Activated CD4-positive, alpha-beta T cell treated with anti-CD3 and anti-CD28 coated beads, Interleukin-2, Interleukin-4, amounts not matched to agents 100 ng/mL and 50 ng/mL, durations not matched to agents 16 hours and 8 hours (primary cell): Measurements from ENCODE around the gene TRPM7.
"Not testable (repeated sequence)": the region's sequence is repeated elsewhere in the genome, so short reads cannot be mapped to it uniquely, and the experiment has no call there.

Experiments
- DNase-seq: peaks from one replicate; pipeline ENCODE4 v3.0.0-alpha.2; 2020; ENCODE audit warnings: low spot score

Gene TRPM7

GRCh38 chr15:50576166-50576565, 110.4 kb downstream of the TRPM7 start:
- DNase-seq, result no peak

DNA sequence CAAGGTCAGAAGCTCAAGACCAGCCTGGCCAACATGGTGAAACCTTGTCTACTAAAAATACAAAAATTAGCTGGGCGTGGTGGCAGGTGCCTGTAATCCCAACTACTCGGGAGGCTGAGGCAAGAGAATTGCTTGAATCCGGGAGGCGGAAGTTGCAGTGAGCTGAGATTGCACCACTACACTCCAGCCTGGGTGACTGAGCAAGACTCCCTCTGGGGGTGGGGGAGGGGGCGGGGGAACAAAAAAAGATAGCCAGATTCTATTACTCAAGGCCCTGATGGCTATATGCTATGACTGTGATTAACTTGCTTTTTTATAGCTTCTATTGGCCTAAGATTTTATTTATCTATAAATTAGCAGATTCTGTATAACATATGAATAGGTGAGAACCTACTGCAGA, 112.8 kb downstream of the TRPM7 start:
- not testable (repeated sequence) for DNase-seq

DNA sequence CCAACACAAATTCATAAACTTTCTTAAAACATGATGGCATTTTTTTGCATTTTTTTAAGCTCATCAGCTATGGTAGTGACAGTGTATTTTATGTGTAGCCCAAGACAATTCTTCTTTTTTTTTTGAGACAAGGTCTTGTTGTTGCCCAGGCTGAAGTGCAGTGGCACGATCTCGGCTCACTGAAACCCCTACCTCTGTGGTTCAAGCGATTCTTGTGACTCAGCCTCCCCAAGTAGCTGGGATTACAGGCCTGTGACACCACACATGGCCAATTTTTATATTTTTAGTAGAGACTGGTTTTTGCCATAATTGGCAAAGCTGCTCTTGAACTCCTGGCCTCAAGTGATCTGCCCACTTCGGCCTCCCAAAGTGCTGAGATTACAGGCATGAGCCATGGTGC, 122.8 kb downstream of the TRPM7 start:
- DNase-seq, result peak; percentile 21

- DNase-seq, result peak; percentile 66
These were observed 123.6 kb downstream of the TRPM7 start for GRCh38 chr15:50562735-50563640.

DNA sequence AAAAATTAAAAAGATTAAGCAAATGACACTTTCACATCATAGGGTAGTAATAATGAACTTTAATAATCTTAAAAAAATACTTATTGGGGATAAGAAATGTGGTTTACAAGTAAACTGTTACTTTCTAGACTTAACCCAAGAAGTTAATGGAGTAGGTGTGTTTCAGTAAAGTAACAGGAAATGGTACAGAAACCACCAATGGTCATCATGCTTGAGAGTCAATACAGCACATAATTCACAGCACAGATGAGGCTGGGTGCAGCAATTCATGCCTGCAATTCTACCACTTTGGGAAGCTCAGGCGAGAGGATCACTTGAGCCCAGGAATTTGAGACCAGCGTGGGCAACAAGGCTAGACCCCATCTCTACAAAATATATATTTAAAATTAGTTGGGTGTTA, 128.6 kb downstream of the TRPM7 start:
- peak; percentile 19 for DNase-seq

DNA sequence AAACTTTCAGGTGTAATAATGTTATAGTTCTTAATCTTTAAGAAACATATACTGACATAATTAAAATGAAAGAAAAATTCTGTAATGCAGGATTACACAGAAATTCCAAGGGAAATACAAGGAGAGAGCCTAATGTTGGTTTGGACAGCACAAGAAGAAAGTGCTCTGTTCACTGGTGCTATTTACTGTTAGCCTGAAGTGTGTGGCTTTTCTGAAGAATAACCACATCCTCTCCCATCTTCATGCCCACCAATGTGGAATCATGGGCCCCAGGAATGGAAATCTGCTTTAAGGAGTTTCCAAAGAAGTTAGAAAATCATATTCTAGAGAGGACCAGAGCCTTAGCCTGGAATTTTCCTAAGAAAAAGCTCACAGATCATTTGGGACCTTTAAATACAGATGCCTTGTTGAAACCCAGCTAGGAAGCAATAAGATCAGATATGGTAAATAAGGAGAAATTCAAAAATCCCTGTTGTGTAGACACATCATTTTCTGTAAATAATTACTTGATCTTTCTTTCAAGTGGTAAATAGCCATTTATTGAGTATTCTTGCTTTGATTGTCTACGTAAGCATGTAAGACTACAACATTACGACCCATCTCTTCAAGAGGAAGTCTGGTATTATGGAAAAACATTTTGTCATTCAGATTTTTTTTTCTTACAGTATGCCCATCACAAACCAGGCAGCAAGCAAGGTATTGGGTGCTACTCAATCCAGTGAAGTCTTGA, 129.8 kb downstream of the TRPM7 start:
- peak; percentile 12 for DNase-seq

DNA sequence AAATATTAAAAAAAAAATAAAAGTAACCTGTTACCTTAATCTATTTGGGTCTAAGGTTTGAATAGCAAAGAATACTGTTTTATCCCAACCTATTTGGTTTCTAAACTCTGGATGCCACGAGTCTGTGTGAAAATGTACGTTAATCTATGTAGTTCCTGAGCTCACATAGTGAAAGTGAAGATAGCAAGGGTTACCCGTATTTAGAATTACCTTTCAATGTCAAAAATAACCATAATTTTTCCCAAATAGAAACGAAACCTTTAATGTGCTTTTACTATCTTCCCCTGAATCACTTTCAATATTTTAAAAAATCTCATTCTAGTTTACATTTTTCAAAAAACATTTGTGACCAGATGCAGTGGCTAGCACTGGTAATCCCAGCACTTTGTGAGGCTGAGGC, 134.4 kb downstream of the TRPM7 start:
- no peak for DNase-seq

DNA sequence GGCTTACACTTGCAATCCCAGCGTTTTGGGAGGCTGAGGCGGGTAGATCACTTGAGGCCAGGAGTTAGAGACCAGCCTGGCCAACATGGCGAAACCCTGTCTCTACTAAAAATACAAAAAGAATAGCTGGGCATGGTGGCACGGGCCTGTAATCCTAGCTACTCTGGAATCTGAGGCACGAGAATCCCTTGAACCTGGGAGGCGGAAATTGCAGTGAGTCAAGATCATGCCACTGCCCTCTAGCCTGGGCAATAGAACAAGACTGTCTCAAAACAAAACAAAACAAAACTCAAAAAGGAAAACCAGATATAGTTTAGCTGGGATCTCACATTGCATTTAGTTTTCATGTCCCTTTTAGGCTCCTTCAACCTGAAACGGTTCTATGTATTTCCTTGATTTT, 137.3 kb downstream of the TRPM7 start:
- DNase-seq, result no peak

DNA sequence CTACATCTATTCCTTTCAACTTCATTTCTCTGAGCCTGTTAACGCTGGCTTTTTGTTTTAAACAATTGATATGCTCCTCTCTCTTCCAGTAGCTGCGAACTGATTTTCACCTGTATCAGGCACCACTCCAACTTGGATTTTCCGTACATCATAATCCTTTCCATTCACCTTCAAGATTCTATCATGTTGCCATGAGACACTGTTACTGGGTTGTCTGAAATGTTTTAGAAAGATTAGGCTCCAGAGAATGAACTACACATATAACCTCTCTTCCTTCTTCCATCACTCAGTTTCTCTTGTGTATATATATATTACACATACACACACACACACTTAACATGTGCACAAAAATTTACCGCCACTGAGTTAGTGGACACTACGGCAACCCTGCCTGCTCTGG, 140.0 kb downstream of the TRPM7 start, which contains the start of gene USP50:
Gene USP50 (minus strand): TSS at position 101 of the 400 bp plus-strand sequence. CDS start 141 bp downstream, outside the sequence.
- no peak for DNase-seq

DNA sequence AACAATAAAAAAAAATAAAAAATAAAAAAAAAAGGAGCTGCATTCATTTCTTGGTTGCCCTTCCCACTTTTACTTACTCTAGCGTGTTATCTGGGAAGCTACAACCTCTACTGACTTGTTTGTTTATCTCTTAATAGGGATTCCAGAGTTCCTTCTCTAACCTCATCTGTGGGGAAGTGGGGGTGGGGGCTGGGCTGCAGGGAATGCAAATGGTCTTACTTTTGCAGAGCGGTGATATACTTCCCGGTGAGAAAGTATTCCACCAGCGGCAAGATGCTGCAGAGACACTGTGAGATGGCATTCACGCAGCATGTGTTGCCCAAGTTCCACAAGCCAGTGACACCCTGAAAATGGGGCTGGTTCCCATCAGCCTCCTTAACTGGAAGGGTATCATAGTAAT, 142.2 kb downstream of the TRPM7 start:
- DNase-seq, result no peak

DNA sequence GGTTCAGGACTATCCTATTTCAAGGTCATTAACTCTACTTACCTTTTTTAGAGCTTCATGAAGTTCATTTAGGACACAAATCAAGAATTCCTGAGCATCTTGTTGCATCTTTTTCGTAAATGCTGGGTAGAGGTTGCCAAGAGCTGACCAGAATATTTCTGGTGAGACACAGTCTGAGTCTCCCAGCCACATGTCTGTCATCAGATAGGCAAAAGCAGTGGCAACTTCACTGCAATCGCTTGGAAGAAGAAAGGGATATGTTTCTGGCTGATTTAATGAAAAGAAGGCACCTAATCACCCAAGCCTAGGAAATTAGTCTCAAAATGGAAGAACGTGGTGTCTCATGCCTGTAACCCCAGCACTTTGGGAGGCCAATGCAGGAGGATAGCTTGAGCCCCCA, 143.0 kb downstream of the TRPM7 start:
- no peak for DNase-seq

GRCh38 chr15:50542887-50543210, 143.7 kb downstream of the TRPM7 start:
- no peak for DNase-seq

GRCh38 chr15:50531766-50532165, 154.8 kb downstream of the TRPM7 start:
- no peak for DNase-seq

DNA sequence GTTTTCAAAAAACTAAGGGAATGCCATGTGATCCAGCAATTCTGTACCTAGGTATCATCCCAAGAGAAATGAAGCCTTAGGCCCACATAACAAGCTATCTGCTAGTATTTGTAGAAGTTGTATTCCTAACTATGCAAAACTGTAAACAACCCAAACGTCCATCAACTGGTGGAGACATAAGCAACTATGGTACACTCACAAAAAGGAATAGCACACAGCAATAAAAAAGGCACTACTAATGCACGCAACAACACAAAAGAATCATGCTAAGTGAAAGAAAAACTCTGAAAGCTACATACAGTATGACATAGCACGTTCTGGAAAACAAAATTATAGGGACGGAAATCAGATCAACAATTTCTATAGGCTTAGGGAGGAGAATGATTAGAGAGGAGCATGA, 155.4 kb downstream of the TRPM7 start:
- DNase-seq, result no peak

DNA sequence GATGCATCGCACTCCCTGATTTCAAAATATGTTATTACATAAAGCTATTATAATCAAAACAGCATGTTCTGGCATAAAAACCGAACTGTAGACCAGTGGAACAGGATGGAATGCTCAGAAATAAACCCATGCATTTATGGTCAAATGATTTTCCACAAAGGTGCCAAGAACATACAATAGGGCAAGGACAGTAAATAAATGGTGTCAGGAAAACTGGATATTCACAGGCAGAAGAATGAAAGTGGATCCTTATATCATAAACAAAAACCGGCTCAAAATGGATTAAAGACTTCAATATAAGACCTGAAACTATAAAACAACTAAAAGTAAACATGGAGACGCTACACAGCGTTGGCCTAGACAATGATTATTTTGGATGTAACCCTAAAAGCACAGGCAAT, 162.7 kb downstream of the TRPM7 start:
- no peak for DNase-seq

GRCh38 chr15:50519740-50520425, 166.7 kb downstream of the TRPM7 start:
- no peak for DNase-seq

- DNase-seq, result no peak
These were observed 173.6 kb downstream of the TRPM7 start for GRCh38 chr15:50513001-50513400.
